SK-N-SH (cell line): ENCODE data around the gene TMEM179.

ENCODE experiments used
- CHD2 ChIP-seq: fragments of 150-350 bp; IDR thresholded peaks from 2 replicates; pipeline ENCODE4 v1.6.1; 2018; ENCODE audit warnings: low read length; ENCODE audit not compliant: partially characterized antibody
- FOXM1 ChIP-seq: IDR thresholded peaks from 2 replicates; pipeline ENCODE4 v1.4.0; 2012; ENCODE audit warnings: low read depth, mild to moderate bottlenecking
- JUND ChIP-seq: IDR thresholded peaks from 2 replicates; pipeline ENCODE4 v1.4.0; 2012
- POLR2AphosphoS5 ChIP-seq: IDR thresholded peaks from 2 replicates; pipeline ENCODE4 v1.6.1; 2012; ENCODE audit warnings: low read depth, low read length
- RCOR1 ChIP-seq: fragments of 150-350 bp; IDR thresholded peaks from 2 replicates; pipeline ENCODE4 v1.6.1; 2017; ENCODE audit warnings: antibody characterized with exemption, low read length
- SIN3A ChIP-seq: IDR thresholded peaks from 2 replicates; pipeline ENCODE4 v1.6.1; 2012; ENCODE audit warnings: low read depth, mild to moderate bottlenecking, low read length, moderate library complexity, borderline replicate concordance
- SMC3 ChIP-seq: IDR thresholded peaks from 2 replicates; pipeline ENCODE4 v1.6.1; 2012; ENCODE audit warnings: low read depth, low read length, improper control_type of control experiment
- TAF1 ChIP-seq: IDR thresholded peaks from 2 replicates; pipeline ENCODE4 v1.6.1; 2012; ENCODE audit warnings: low read depth, mild to moderate bottlenecking, low read length, moderate library complexity, borderline replicate concordance
- TCF12 ChIP-seq: IDR thresholded peaks from 2 replicates; pipeline ENCODE4 v1.4.0; 2012
- USF1 ChIP-seq: IDR thresholded peaks from 2 replicates; pipeline ENCODE4 v1.4.0; 2012; ENCODE audit warnings: low read depth, borderline replicate concordance
- TF ChIP-seq, protein P1 (sequence below): IDR thresholded peaks from 2 replicates; pipeline ENCODE4 v1.6.1; 2012; ENCODE audit warnings: mild to moderate bottlenecking, low read depth, low read length, moderate library complexity
- TF ChIP-seq, protein P2 (sequence below): fragments of 200-600 bp; sonication (generic); IDR thresholded peaks from 2 replicates; pipeline ENCODE4 v1.6.1; 2017; ENCODE audit warnings: antibody characterized with exemption, mild to moderate bottlenecking, moderate library complexity

GRCh38 chr14:104614126-104614812 is 9.7 kb upstream of the TMEM179 start:
- TF ChIP-seq POLR2AphosphoS5 (no peak), TCF12 (no peak), CHD2 (no peak), SMC3 (no peak), RCOR1 (no peak), SIN3A (no peak), TAF1 (no peak), USF1 (no peak), JUND (no peak), FOXM1 (no peak)
- TF ChIP-seq, protein P1, sequence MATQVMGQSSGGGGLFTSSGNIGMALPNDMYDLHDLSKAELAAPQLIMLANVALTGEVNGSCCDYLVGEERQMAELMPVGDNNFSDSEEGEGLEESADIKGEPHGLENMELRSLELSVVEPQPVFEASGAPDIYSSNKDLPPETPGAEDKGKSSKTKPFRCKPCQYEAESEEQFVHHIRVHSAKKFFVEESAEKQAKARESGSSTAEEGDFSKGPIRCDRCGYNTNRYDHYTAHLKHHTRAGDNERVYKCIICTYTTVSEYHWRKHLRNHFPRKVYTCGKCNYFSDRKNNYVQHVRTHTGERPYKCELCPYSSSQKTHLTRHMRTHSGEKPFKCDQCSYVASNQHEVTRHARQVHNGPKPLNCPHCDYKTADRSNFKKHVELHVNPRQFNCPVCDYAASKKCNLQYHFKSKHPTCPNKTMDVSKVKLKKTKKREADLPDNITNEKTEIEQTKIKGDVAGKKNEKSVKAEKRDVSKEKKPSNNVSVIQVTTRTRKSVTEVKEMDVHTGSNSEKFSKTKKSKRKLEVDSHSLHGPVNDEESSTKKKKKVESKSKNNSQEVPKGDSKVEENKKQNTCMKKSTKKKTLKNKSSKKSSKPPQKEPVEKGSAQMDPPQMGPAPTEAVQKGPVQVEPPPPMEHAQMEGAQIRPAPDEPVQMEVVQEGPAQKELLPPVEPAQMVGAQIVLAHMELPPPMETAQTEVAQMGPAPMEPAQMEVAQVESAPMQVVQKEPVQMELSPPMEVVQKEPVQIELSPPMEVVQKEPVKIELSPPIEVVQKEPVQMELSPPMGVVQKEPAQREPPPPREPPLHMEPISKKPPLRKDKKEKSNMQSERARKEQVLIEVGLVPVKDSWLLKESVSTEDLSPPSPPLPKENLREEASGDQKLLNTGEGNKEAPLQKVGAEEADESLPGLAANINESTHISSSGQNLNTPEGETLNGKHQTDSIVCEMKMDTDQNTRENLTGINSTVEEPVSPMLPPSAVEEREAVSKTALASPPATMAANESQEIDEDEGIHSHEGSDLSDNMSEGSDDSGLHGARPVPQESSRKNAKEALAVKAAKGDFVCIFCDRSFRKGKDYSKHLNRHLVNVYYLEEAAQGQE = no peak
- TF ChIP-seq, protein P2, sequence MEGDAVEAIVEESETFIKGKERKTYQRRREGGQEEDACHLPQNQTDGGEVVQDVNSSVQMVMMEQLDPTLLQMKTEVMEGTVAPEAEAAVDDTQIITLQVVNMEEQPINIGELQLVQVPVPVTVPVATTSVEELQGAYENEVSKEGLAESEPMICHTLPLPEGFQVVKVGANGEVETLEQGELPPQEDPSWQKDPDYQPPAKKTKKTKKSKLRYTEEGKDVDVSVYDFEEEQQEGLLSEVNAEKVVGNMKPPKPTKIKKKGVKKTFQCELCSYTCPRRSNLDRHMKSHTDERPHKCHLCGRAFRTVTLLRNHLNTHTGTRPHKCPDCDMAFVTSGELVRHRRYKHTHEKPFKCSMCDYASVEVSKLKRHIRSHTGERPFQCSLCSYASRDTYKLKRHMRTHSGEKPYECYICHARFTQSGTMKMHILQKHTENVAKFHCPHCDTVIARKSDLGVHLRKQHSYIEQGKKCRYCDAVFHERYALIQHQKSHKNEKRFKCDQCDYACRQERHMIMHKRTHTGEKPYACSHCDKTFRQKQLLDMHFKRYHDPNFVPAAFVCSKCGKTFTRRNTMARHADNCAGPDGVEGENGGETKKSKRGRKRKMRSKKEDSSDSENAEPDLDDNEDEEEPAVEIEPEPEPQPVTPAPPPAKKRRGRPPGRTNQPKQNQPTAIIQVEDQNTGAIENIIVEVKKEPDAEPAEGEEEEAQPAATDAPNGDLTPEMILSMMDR = no peak
